ENCODE data around the gene PDIK1L. TPM values are rescaled to one million over a fixed set of nuclear protein-coding genes. Genes with fewer than 3 reads are reported as not detected.
"Not testable (repeated sequence)": the region's sequence is repeated elsewhere in the genome, so short reads cannot be mapped to it uniquely, and the experiment has no call there.

PDIK1L gene
- total RNA-seq, 1 donor from 2014 or later, result 14.9 TPM

GRCh38 chr1:26089125-26089524, 22.5 kb upstream of the PDIK1L start:
- DNase-seq (ENCODE audit: low spot score), result no peak

- no peak for DNase-seq (ENCODE audit: low spot score)
Observed at GRCh38 chr1:26090893-26091292, 20.7 kb upstream of the PDIK1L start.

GRCh38 chr1:26092422-26092821, 19.2 kb upstream of the PDIK1L start:
- DNase-seq (ENCODE audit: low spot score), result no peak

GRCh38 chr1:26093569-26093968, 18.1 kb upstream of the PDIK1L start:
- DNase-seq (ENCODE audit: low spot score), result not testable (repeated sequence)

GRCh38 chr1:26094076-26094669, 17.5 kb upstream of the PDIK1L start:
- peak; percentile 43 for DNase-seq (ENCODE audit: low spot score)

- peak; percentile 47 for DNase-seq (ENCODE audit: low spot score)
Observed at GRCh38 chr1:26094677-26095383, 16.8 kb upstream of the PDIK1L start.

GRCh38 chr1:26096471-26096870, 15.2 kb upstream of the PDIK1L start:
- no peak for DNase-seq (ENCODE audit: low spot score)

- peak; percentile 22 for DNase-seq (ENCODE audit: low spot score)
Observed at GRCh38 chr1:26097696-26098095, 13.9 kb upstream of the PDIK1L start.

GRCh38 chr1:26098602-26099001, 13.0 kb upstream of the PDIK1L start:
- no peak for DNase-seq (ENCODE audit: low spot score)

- DNase-seq (ENCODE audit: low spot score), result no peak
Observed at GRCh38 chr1:26099780-26100179, 11.8 kb upstream of the PDIK1L start.

GRCh38 chr1:26100204-26100603, 11.4 kb upstream of the PDIK1L start:
- DNase-seq (ENCODE audit: low spot score), result not testable (repeated sequence)

- DNase-seq (ENCODE audit: low spot score), result no peak
Observed at GRCh38 chr1:26102119-26102518, 9.5 kb upstream of the PDIK1L start.

GRCh38 chr1:26102526-26102925, 9.1 kb upstream of the PDIK1L start:
- DNase-seq (ENCODE audit: low spot score), result no peak

- not testable (repeated sequence) for DNase-seq (ENCODE audit: low spot score)
Observed at GRCh38 chr1:26105226-26105548, 6.4 kb upstream of the PDIK1L start.

GRCh38 chr1:26109229-26110164, 2.1 kb upstream of the PDIK1L start:
- DNase-seq (ENCODE audit: low spot score), result no peak

GRCh38 chr1:26110731-26111529, 694 bp upstream of the PDIK1L start:
- DNase-seq (ENCODE audit: low spot score), result peak; percentile 72

- no peak for DNase-seq (ENCODE audit: low spot score)
Observed at GRCh38 chr1:26112407-26112775, 767 bp downstream of the PDIK1L start.

GRCh38 chr1:26114165-26114927, 2.7 kb downstream of the PDIK1L start:
- no peak for DNase-seq (ENCODE audit: low spot score)

- DNase-seq (ENCODE audit: low spot score), result peak; percentile 18
Observed at GRCh38 chr1:26119892-26120608, 8.4 kb downstream of the PDIK1L start.
